ENCODE measurements around the gene CGGBP1.
A peak's percentile ranks its signal among the peaks of the same experiment; 100 is the strongest.

The CGGBP1 gene

GRCh38 chr3:88058306-88058580 is 562 bp downstream of the CGGBP1 start:
- H3K27ac Mint-ChIP-seq = peak overlapping the region; percentile 97
- H3K36me3 Mint-ChIP-seq = peaks cover 47% of the 10 kb centered on the region
- CTCF ChIA-PET = interaction anchor here (0.7 to 1.4 kb wide), 3 partner anchors 27 to 90 kb away, joined by 3 read pairs; no protein-coding TSS in a partner anchor
- H3K9me3 Mint-ChIP-seq = no peaks in the 10 kb centered on the region
- no peak for DNase-seq
- H3K4me3 Mint-ChIP-seq = peak overlapping the region; percentile 90
- H3K4me1 Mint-ChIP-seq = peaks cover 47% of the 10 kb centered on the region
- no peaks in the 10 kb centered on the region for H3K27me3 Mint-ChIP-seq

DNA sequence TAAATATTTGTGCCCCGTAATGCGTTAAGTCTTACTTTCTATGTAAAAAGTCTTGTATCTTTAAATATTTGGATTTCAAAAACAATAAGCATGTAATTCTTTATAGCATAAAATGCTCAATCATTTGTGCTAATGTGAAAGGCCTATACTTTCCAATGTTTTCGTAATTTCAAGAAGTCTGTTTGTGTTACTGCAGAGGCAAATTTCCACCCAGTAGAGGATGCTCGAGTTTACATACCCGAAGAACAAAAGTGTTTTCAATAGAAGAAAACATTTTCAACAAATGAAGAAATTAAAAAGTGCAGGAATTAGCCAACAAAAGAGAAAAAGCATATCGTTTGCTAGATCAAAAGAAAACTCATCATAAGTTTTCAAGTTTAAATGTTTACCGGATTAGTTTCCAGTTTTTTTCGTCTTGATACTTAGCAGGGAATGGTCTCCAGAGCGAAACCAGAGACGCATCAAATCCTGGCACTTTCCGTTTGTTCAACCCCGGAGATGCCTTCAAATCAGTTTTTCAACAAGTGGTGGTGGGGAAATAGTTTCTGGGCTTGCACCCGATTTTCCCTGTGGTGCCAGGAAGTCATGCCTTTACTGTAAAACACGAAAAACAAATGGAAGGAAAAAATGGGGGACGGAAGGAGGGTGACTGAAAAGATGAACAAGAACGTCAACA is 1.0 kb downstream of the CGGBP1 start:
- no peak for DNase-seq
- CTCF ChIA-PET = interaction anchor here (0.7 to 1.4 kb wide), 2 partner anchors 26 to 53 kb away, joined by 3 read pairs; no protein-coding TSS in a partner anchor
- Mint-ChIP-seq H3K4me1 (peaks cover 43% of the 10 kb centered on the region), H3K9me3 (no peaks in the 10 kb centered on the region), H3K27ac (peak overlapping the region; percentile 97), H3K27me3 (no peaks in the 10 kb centered on the region), H3K4me3 (peak overlapping the region; percentile 90), H3K36me3 (peaks cover 45% of the 10 kb centered on the region)

DNA sequence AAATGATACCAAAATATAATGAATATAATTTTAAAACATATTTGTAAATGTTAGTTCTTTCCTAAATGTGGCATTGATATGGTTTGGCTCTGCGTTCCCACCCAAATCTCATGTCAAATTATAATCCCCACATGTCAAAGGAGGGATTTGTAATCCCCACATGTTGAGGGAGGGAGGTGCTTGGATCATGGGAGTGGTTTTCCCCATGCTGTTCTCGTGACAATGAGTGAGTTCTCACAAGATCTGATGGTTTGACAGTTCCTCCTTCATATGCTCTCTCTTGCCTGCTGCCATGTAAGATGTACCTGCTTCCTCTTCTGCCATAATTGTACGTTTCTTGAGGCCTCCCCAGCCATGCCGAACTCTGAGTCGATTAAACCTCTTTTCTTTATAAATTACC is 12.0 kb downstream of the CGGBP1 start:
- Mint-ChIP-seq H3K27ac (no peak overlapping the region), H3K27me3 (no peaks in the 10 kb centered on the region), H3K36me3 (peaks cover 2% of the 10 kb centered on the region), H3K4me3 (no peak overlapping the region), H3K4me1 (peaks cover 10% of the 10 kb centered on the region), H3K9me3 (no peaks in the 10 kb centered on the region)
- CTCF ChIA-PET = interaction anchor here (0.6 kb wide), 1 partner anchor 108 kb away, joined by 4 read pairs; no protein-coding TSS in a partner anchor
- DNase-seq = no peak

- H3K36me3 Mint-ChIP-seq = no peaks in the 10 kb centered on the region
- no peak overlapping the region for H3K27ac Mint-ChIP-seq
- DNase-seq = no peak
- peaks cover 10% of the 10 kb centered on the region for H3K4me1 Mint-ChIP-seq
- H3K4me3 Mint-ChIP-seq = no peak overlapping the region
- no peaks in the 10 kb centered on the region for H3K27me3 Mint-ChIP-seq
- CTCF ChIA-PET = no interaction called here
- H3K9me3 Mint-ChIP-seq = no peaks in the 10 kb centered on the region
These were observed 14.4 kb downstream of the CGGBP1 start for GRCh38 chr3:88044411-88044810.

DNA sequence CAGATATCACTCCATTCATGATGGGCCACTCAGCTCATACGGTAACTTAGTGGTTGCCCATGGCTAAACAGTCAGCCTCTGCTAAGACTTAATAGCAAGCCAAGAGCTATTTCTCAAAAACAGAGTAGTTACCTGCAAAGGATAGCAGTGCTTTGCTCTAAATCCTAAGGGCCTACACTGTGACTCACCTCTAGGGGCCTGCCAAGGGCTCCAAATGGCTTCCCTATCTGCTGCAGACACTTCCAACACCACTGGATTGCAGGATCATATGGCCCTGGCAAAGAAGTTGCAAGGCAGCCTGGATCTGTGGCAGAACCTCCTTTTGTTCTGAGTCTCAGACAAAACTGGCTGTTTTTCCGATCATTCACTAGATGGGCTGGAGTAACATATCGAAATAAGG is 17.8 kb downstream of the CGGBP1 start:
- Mint-ChIP-seq H3K27me3 (no peaks in the 10 kb centered on the region), H3K36me3 (no peaks in the 10 kb centered on the region), H3K4me1 (peaks cover 4% of the 10 kb centered on the region), H3K4me3 (no peak overlapping the region), H3K9me3 (no peaks in the 10 kb centered on the region), H3K27ac (no peak overlapping the region)
- CTCF ChIA-PET = interaction anchor here (0.8 kb wide), 1 partner anchor 9 kb away, joined by 3 read pairs; no protein-coding TSS in a partner anchor
- no peak for DNase-seq

- Mint-ChIP-seq H3K36me3 (no peaks in the 10 kb centered on the region), H3K4me1 (peaks cover 4% of the 10 kb centered on the region), H3K27ac (no peak overlapping the region), H3K4me3 (no peak overlapping the region), H3K27me3 (no peaks in the 10 kb centered on the region), H3K9me3 (no peaks in the 10 kb centered on the region)
- DNase-seq = no peak
- CTCF ChIA-PET = no interaction called here
These were observed 18.3 kb downstream of the CGGBP1 start for GRCh38 chr3:88040529-88040928.

GRCh38 chr3:88038566-88038965 is 20.2 kb downstream of the CGGBP1 start:
- Mint-ChIP-seq H3K4me3 (no peak overlapping the region), H3K4me1 (peaks cover 10% of the 10 kb centered on the region), H3K27me3 (no peaks in the 10 kb centered on the region), H3K27ac (no peak overlapping the region), H3K36me3 (no peaks in the 10 kb centered on the region), H3K9me3 (no peaks in the 10 kb centered on the region)
- CTCF ChIA-PET = no interaction called here
- DNase-seq = no peak

GRCh38 chr3:88036221-88036620 is 22.6 kb downstream of the CGGBP1 start:
- Mint-ChIP-seq H3K27ac (no peak overlapping the region), H3K36me3 (peaks cover 1% of the 10 kb centered on the region), H3K4me3 (no peak overlapping the region), H3K9me3 (no peaks in the 10 kb centered on the region), H3K4me1 (peaks cover 25% of the 10 kb centered on the region), H3K27me3 (no peaks in the 10 kb centered on the region)
- no peak for DNase-seq
- CTCF ChIA-PET = interaction anchor here (0.7 kb wide), 1 partner anchor 685 kb away, joined by 5 read pairs; no protein-coding TSS in a partner anchor

DNA sequence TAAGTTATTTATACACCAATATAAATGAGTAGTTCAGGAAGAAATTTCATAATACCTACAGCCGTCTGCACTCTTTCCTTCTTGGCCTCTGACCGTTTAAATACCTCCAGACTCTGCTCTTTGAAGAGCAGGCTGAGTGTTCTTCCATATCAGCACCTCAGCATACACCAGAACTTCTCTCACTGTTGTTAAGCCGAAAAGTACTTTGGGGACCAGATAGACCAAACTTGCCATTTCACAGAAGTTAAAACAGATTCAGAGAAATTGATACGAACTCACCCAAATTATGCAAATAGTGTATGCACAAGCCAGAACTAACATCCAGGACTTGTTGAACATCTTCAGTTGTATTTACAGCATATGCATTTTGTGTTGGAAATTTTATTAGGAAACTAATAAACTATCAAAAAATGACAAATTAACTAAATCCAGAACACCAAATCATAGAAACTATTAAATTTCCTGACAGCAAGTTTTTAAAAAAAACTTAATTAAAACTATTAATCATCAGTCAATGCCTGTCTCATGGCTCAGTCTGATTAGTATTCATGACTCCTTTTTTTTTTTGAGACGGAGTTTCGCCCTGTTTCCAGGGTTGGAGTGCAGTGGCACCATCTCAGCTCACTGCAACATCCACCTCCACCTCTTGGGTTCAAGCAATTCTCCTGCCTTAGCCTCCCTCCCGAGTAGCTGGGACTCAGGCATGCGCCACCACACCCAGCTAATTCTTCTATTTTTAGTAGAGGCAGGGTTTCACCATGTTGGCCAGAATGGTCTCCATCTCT is 24.1 kb downstream of the CGGBP1 start:
- Mint-ChIP-seq H3K4me3 (no peak overlapping the region), H3K27ac (no peak overlapping the region), H3K27me3 (no peaks in the 10 kb centered on the region), H3K9me3 (no peaks in the 10 kb centered on the region), H3K36me3 (peaks cover 1% of the 10 kb centered on the region), H3K4me1 (peaks cover 33% of the 10 kb centered on the region)
- CTCF ChIA-PET = no interaction called here
- no peak for DNase-seq

- peaks cover 3% of the 10 kb centered on the region for H3K36me3 Mint-ChIP-seq
- H3K4me3 Mint-ChIP-seq = no peak overlapping the region
- no peak overlapping the region for H3K27ac Mint-ChIP-seq
- H3K9me3 Mint-ChIP-seq = no peaks in the 10 kb centered on the region
- H3K27me3 Mint-ChIP-seq = no peaks in the 10 kb centered on the region
- DNase-seq = no peak
- peaks cover 35% of the 10 kb centered on the region for H3K4me1 Mint-ChIP-seq
- CTCF ChIA-PET = no interaction called here
These were observed 25.0 kb downstream of the CGGBP1 start for GRCh38 chr3:88033808-88034207.

- no peaks in the 10 kb centered on the region for H3K27me3 Mint-ChIP-seq
- H3K9me3 Mint-ChIP-seq = no peaks in the 10 kb centered on the region
- no peak overlapping the region for H3K4me3 Mint-ChIP-seq
- no peak overlapping the region for H3K27ac Mint-ChIP-seq
- peaks cover 35% of the 10 kb centered on the region for H3K4me1 Mint-ChIP-seq
- H3K36me3 Mint-ChIP-seq = peaks cover 3% of the 10 kb centered on the region
- CTCF ChIA-PET = no interaction called here
- DNase-seq = no peak
These were observed 25.7 kb downstream of the CGGBP1 start for GRCh38 chr3:88033079-88033478.

- Mint-ChIP-seq H3K9me3 (no peaks in the 10 kb centered on the region), H3K27me3 (no peaks in the 10 kb centered on the region), H3K36me3 (peaks cover 3% of the 10 kb centered on the region), H3K4me3 (peak overlapping the region; percentile 74), H3K4me1 (peaks cover 35% of the 10 kb centered on the region), H3K27ac (peak overlapping the region; percentile 83)
- no peak for DNase-seq
- CTCF ChIA-PET = interaction anchor here (0.9 to 1.5 kb wide), 2 partner anchors 9 to 100 kb away, joined by 3 read pairs; no protein-coding TSS in a partner anchor
These were observed 26.6 kb downstream of the CGGBP1 start for GRCh38 chr3:88032245-88032644.

- H3K27ac Mint-ChIP-seq = peak overlapping the region; percentile 83
- peak; percentile 40 for DNase-seq
- H3K27me3 Mint-ChIP-seq = no peaks in the 10 kb centered on the region
- CTCF ChIA-PET = interaction anchor here (0.9 to 1.5 kb wide), 4 partner anchors 10 to 101 kb away, joined by 3 read pairs; no protein-coding TSS in a partner anchor
- peak overlapping the region; percentile 74 for H3K4me3 Mint-ChIP-seq
- no peaks in the 10 kb centered on the region for H3K9me3 Mint-ChIP-seq
- peaks cover 3% of the 10 kb centered on the region for H3K36me3 Mint-ChIP-seq
- H3K4me1 Mint-ChIP-seq = peaks cover 35% of the 10 kb centered on the region
These were observed 27.1 kb downstream of the CGGBP1 start for GRCh38 chr3:88031642-88032077.

GRCh38 chr3:88030210-88030609 is 28.6 kb downstream of the CGGBP1 start:
- Mint-ChIP-seq H3K36me3 (peaks cover 3% of the 10 kb centered on the region), H3K27me3 (peaks cover 3% of the 10 kb centered on the region), H3K4me1 (peaks cover 35% of the 10 kb centered on the region), H3K9me3 (no peaks in the 10 kb centered on the region), H3K4me3 (peak overlapping the region; percentile 10), H3K27ac (no peak overlapping the region)
- DNase-seq = no peak
- CTCF ChIA-PET = interaction anchor here (1.1 kb wide), 1 partner anchor 9 kb away, joined by 3 read pairs; no protein-coding TSS in a partner anchor
